HG02943 (cell line): Measurements from ENCODE around the gene MYO19.
"Not testable (repeated sequence)": the region's sequence is repeated elsewhere in the genome, so short reads cannot be mapped to it uniquely, and the experiment has no call there.

Experiments
- ATAC-seq: cut with Tn5 transposase; IDR thresholded peaks from one replicate; pipeline ENCODE4 v1.9.1; 2021; ENCODE audit warnings: mild to moderate bottlenecking, low read depth, moderate library complexity; ENCODE audit not compliant: unreplicated experiment

MYO19 gene

DNA sequence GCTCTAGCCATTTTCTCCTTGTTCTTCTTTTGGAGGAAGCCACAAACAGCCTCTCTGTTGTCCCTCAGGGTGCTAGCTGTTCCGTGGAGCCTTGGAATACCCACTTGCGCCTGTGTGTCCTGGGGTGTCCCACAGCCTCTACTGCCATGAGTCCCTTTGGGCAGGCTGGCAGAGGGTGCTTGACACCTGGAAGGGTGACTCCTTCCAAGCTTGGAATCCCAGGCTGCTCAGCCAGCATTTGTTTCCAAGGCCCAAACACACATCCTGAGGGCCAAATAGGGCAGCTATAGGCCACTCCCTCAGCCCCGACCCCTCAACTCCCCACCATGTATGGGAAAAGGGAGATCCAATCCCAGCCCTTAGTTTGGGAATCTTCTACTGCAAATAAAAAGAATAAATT lies 33.3 kb downstream of the MYO19 start:
- no peak for ATAC-seq

DNA sequence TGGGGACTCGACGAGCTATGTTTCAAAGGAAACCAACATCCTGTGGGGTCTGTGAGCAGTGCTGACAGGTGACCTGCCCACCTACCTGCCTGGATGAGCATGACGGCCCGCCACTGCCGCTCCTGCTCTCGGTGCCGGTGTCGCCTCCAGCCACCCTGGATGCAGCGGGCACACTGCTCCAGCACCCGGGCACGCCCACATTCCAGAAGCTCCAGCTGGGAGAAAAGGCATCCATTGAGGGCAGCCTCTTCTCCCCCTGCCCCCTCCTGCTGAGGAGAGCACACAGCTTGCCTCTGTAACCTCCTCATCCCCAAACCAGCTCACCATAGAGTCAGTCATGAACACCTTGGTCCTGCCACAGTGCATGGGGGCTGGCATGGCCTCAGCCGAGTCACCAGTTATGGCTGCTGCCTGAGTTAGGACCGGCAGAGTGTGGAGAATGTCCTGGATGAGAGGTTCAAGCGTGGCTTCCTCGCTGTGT lies 33.9 kb downstream of the MYO19 start:
- no peak for ATAC-seq

DNA sequence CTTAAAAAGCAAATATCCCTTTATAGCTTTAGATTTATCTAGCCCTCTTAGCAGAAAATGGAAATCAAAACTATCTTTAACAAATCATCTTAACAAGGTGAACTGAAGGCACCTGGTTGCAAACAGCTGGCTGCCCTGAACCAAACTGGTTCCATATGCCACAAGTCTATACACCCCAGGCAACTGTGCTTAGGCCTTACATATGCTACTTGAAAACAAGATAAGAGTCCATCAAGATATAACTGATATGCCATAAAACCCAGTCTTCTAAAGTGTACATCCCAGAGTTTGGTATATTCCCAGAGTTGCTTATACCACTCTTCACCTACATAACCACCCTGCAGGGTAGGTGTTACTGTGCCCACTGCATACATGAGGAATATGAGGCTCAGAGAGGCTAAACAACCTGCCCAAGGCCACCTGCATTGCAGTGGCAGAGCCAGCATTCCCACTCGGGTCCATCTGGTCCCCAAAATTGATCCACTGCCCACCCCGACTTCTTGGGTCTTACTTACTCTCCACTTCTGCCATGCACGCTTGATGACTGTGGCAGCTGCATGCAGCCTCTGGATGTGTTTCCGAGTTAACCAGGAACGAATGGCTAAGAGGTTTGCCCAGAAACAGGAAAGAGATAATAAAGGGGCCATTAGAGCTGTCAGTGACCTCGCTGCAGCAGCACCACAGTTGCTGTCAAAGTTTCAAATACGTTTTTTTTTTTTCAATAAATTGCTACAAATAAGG lies 35.9 kb downstream of the MYO19 start:
- ATAC-seq: no peak

DNA sequence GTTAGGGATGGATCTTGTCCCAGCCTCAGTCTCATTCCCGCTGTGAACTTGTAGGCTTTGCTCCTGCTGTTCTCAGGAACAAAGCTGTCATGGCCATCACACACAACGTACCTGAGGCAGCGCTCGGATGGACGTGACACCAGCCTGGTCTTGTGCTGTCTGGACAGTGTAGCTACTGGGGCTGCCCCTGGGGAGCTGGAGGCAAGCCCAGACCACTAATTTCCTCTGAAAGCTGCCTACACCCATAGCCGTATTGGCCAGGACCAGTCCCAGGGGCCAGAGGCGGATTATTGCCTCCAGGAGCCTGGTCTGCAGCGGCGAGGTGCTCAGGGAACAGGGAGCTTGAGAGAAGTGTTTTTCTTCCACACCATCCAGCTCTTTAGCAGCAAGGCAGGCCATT lies 36.5 kb downstream of the MYO19 start:
- no peak for ATAC-seq

DNA sequence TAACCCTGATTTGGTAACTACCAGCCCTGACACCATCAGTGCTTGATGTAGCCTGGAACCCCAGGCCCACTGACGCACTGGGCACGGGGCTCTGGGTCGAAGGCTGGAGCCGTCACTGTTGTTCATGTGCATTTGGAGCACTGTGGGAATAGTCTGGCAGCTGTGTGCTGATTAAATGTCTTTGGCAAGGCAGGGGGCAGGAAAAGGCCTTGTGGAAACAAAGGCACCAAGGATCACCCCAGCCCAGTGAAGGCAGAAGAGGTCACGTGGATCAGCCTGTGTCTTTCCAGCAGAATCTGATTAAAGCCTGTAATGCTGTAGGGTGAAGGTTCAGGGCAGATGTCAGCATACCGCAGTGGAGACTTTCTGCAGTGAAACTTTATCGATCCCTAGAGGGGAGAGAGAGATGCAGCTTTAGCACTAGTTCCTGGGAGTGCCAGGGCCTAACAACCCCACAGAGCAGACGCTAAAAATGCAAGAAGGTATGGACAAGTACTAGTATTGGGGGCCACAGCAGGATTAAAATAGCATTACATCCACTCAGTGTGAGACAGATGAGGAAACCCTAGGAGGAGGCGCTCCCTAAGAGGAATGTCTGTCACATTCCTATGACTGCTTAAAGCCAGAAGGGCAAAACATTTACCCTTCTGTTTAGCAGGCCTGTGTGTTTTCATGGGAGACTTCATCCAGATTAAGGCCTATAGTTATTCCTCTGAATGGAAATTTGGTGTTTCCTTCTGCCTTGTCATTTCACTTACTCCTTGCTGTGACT lies 38.5 kb downstream of the MYO19 start:
- no peak for ATAC-seq

DNA sequence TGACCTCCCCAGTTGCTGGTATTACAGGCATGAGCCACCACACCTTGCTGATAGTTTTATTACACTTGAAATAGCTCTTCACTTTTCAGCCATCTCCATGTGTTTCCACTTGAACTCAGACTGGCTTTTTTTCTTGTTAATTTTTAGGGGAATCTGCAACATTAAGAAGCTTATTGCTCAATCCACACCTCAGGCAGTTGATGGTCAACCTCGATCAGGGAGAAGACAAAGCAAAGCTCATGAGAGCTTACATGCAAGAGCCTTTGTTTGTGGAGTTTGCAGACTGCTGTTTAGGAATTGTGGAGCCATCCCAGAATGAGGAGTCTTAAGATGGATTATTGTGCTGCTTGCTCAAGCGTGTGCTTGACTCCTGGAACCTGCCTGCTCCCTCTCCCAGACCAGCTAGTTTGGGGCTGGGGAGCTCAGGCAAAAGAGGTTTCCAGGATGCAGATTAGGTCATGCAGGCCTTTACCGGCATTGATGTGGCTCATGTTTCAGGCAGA lies 39.5 kb downstream of the MYO19 start:
- no peak for ATAC-seq

DNA sequence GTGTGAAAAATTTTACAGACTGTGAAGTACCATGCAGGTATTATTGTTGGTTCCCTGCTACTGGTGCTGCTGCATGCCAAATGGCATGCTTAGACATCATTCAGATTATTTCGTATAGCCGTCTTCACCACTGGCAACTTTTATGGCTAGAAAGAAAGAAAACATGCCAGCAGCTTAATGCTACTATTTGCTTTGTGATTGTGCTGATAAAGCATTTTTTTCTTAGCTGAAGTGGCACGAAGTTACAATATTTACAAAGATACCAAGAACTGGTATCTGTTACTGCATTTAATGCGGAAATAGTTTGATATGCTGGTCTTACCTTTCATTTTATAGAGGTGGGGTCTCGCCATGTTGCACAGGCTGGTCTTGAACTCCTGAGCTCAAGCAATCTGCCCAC lies 40.0 kb downstream of the MYO19 start:
- no peak for ATAC-seq

DNA sequence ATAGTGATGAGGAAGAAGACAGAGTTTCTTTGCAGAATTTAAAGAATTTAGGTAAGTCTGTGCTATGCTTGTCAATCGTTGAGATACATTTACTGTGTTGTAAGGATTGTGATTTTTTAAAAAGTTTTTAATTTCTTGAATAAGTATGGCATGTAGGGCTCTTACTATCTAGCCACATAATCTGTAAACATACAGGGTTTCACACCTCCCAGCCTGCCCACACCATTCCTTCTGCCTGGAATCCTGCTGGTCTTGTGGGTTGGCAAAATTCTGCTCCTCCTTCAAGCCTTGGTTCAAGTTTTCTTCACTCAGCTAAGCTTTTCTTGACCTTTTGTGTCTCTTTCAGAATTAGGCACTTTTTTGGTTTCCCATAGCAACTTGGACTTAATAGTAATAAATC lies 40.7 kb downstream of the MYO19 start:
- no peak for ATAC-seq

DNA sequence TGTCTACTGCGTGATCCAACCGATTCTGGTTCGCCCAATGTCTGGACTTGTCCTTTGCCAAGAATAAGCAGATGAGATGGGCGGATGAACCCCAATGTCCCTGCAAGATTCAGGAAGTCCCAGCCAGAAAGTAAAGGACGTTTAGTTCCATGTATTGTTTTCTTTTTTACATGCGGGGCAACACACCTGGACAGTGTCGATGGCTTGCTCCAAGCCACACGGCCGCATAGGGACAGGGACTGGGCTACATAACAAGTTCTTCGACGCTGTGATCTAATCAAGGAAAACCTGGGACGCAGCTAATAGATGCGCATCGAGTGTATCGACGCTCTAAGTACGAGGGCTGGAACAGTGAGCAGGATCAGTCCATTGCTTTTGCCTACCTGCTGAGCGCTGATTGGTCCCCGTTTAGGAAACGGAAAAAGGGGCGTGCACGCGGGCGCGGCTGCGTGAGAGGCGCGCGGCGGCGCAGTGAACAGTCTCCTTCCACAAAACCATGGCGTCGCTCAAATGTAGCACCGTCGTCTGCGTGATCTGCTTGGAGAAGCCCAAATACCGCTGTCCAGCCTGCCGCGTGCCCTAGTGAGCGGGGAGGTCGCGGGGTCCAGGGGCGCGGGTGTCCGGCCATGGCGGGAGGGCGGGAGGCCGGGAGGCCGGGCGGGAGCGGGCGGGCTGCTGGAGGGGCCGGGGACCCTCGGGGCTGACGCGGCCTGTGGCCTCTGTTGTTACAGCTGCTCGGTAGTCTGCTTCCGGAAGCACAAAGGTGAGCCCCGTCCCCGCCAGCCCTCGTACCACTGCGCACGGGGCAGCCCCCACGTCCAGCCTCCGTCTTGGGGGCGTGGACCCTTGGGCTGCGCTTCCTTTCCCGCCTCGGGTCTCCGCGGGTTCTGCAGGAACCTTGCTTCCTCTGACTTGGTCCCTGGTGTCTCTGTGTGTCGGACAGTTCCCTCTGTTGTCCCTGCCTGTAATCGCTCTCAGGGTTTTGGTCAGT lies 48.2 kb downstream of the MYO19 start, which contains the start of gene ZNHIT3:
Gene ZNHIT3 (plus strand): TSS at position 478 of the 991 bp plus-strand sequence. CDS start 19 bp downstream, at position 497.
- ATAC-seq: peak; percentile 91

DNA sequence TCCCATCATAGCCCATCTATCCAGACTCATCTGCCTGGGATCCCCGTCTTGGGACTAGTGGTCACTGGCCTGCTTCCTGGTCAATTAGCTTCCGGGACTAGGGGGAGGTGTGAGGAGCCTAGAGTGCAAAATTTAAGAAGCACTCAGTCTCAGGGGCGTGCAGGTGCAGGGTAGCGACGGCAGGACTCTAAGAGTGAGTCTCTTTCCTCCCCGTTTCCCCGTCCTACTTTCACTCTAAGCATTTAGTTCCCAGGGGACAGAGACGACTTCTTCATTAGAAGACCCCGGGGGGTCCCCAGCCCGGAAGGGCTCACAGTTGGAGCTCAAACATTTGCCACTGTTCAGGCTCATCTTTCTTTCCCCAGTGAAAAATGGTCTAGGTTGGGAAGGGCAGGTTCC lies 48.9 kb downstream of the MYO19 start:
- no peak for ATAC-seq

DNA sequence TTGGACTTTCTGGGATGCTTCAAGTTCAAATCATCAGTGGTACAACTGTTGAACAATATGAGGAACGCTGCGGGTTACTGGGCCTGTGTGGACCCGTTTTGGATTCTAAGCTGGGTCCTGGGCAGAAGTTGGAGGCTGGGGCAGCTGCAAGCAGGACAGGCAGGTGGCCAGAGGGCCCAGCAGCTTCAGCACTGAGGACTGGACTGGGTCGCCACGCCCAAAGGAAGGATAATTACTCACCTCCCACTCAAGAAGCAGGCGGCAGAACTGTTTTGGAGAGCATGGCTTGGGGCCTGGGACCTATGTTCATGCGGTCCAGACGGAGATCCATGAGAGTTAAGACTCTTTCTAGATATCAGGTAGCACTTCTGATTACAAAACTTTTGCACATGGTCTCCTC lies 49.6 kb downstream of the MYO19 start:
- ATAC-seq: no peak

DNA sequence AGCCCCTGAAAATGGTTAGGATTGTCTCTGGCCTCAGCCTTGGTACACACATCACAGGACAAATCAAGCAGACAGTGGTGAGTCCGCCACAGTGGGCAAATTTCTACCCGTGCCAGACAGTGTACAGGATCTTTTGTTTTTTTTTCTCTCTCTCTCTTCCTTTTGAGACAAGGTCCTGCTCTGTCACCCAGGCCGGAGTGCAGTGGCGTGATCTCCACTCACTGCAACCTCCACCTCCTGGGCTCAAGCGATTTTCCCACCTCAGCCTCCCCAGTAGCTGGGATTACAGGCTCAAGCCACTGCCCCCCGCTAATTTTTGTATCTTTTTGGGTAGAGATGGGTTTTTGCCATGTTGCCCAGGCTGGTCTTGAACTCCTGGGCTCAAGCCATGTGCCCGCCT lies 50.6 kb downstream of the MYO19 start:
- not testable (repeated sequence) for ATAC-seq

DNA sequence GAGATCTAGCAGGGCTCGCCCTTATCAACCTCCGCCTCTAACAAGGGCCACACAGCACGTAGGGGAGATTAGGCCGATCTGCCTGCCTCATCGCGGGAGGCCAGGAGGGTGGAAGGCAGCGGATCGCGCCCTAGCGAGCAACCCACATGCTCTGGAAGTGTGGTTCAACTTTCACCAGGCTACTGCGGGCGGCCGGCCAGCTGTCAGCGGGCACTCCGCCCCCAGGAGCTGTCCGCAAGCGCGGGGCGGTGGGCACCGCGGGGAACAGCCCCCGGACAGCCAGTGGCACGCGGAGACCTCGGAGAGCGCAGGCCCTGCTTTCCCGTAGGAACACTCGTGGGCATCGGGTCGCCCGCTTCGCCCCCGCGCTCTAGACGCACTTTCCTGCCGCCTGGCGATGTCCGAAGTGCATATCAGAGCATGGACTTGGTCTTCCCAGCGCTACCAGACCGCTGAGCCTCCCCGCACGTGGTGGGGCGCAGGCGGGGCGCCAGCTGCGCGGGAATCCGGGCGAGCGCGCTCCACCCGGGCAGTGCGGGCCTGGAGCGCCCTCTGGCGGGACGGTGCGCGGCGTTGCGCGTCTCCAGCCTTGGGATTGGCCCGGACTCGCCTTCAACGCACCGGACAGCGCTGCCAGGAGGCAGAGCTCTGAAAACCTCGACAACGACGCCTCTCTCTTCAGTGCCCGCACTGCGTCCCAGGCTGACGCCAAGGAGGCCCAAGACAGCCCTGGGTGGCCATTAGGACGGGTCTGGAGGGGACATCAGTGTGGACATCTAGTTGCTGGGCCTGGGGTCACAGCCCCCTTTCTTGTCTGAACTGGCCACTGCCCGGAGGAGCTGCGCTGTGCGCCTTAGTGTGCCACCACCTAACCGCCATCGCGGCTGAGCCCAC lies 51.8 kb downstream of the MYO19 start:
- no peak for ATAC-seq

DNA sequence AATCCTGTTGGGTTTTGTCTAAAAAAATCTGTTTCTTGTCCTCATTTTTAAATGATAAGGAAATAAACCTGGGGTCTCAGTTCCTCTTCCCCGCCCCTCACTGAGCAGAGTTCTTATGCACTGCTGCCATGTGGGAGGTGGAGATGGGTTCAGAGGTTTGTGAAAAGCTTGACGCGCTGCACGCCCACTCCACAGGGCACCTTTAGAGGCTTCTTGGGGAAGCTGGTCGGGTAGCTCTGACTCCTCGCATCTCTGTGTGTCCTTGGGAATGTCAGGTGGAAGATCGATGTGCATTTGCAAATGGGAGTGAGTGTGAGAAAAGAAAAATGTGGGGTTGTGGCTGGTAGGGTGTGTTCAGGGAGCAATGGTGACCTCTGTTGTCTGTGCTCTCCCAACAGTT lies 52.8 kb downstream of the MYO19 start:
- no peak for ATAC-seq

DNA sequence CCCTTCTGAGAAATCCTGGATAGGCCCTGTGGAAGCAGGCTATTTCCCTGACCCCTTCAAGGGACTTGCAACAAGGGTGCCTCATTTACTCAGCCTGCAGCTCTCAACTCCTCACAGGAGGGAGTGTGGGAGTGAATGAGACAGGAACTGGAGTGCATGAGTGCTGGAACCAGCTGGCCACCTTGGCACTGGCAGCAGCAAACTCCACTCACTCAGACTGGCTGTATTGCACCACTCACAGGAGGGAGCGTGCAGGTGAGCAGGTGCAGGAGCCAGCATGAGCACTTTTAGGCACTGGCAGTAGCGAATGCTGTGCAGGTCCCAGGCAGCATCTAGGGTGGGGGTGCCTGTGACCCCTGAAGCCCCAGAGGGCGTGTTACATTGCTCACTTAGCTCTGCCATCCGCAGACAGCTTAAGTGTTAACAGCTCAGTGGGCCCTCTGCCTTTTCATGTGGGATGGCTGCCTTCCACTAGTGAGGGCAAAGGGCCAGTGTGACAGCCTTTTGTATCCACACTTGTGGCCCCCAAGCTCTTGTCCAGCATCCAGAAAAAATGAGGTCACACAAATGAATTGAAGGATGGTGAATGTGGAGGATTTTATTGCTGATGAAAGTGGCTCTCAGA lies 59.2 kb downstream of the MYO19 start:
- ATAC-seq: no peak

DNA sequence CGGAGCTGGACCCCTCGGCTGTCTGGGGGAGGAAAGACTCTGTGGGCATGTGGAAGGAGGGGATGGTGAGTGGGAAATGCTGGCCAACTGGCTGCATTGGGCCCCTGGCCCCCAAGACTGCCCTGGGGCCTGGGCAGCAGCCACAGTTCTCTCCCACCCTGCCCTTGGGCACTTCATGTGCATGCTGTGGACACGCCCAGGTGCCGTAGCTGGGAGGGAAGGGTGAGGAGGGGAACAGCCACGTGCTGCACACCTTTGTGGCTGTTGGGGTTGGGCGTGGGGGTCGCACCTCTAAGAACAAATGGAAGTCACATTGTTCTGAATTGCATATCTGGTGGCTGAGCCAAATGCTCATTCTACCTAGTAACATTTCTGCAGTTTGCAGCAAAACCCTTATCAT lies 60.1 kb downstream of the MYO19 start:
- ATAC-seq: no peak

DNA sequence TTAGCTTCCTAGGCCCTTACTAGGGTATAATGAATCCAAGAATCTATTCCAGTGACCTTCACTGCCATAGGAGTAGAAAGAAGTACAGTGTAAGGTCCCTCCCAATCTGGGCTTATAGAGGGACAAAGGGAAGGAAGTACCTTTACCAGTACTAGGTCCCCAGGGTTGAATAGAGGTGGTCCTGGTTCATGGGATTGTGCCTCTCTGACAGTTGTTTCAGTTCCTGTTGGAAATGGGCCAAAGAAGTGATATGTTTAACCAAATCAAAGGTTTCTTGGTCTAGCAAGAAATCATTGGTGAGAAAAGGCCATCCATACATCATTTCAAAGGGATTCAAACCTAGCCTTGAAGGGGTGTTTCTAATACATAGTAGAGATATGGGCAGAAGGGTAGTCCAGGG lies 64.2 kb downstream of the MYO19 start:
- no peak for ATAC-seq

DNA sequence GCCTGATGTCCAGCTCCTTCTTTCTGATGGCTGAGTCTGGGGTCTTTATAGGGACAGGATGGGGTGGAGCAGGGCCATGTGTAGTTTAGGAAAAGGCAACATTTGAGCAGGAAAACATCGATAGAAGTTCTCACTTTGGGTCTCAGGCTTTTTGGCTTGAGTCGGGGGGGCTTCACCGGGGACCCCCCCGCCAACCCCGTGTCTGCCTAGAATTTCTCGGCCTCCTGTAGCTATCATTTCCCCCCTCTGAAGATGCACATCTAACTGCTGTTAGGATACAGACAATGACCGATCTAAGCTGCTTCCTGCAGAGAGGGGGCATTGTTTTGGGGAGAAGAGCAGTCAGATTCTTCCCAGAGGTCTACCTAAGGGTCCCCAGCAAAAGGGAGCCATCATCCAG lies 64.9 kb downstream of the MYO19 start:
- no peak for ATAC-seq
